MCF 10A (cell line): ENCODE results near the gene TMEM168. TPM values are rescaled to one million over a fixed set of nuclear protein-coding genes. Genes with fewer than 3 reads are reported as not detected.
"Not testable (repeated sequence)": the region's sequence is repeated elsewhere in the genome, so short reads cannot be mapped to it uniquely, and the experiment has no call there.

ENCODE experiments used
- BruUV-seq: library from RNA; stranded (reverse); fragments of 400-500 nt; replicated peaks from 2 replicates; lab custom pipeline; 2021; lab: Mats Ljungman, UMichigan
- CTCF ChIA-PET: fragments of 300-600 bp; sonication (Branson Sonifier 250); formaldehyde crosslinking; extraction: SDS; loops from one replicate; lab custom pipeline; 2021; ENCODE audit warnings: antibody characterized with exemption, inconsistent platforms; lab: Yijun Ruan, JAX
- POLR2A ChIA-PET: fragments of 300-600, 350-650 bp; sonication (Branson Sonifier 250); formaldehyde crosslinking; extraction: SDS; loops from one replicate; lab custom pipeline; 2020; ENCODE audit warnings: antibody characterized with exemption, inconsistent platforms; lab: Yijun Ruan, JAX
- DNase-seq: peaks from one replicate; pipeline ENCODE4 v3.0.0-alpha.2; 2018; ENCODE audit not compliant: unreplicated experiment
- H3K27ac Mint-ChIP-seq: one replicate; pipeline ENCODE4 v1.8.0; 2022; ENCODE audit warnings: mild to moderate bottlenecking, low read depth, mixed read lengths; ENCODE audit not compliant: unreplicated experiment
- H3K27me3 Mint-ChIP-seq: one replicate; pipeline ENCODE4 v1.8.0; 2022; ENCODE audit warnings: mixed read lengths; ENCODE audit not compliant: insufficient read depth, unreplicated experiment
- H3K36me3 Mint-ChIP-seq: one replicate; pipeline ENCODE4 v1.8.0; 2022; ENCODE audit warnings: mild to moderate bottlenecking, moderate library complexity, mixed read lengths; ENCODE audit not compliant: insufficient read depth, unreplicated experiment
- H3K4me1 Mint-ChIP-seq: one replicate; pipeline ENCODE4 v1.8.0; 2022; ENCODE audit warnings: mixed read lengths; ENCODE audit not compliant: insufficient read depth, unreplicated experiment
- H3K4me3 Mint-ChIP-seq: one replicate; pipeline ENCODE4 v1.8.0; 2022; ENCODE audit warnings: mild to moderate bottlenecking, moderate library complexity, mixed read lengths; ENCODE audit not compliant: unreplicated experiment
- H3K9me3 Mint-ChIP-seq: one replicate; pipeline ENCODE4 v1.8.0; 2022; ENCODE audit warnings: mixed read lengths; ENCODE audit not compliant: unreplicated experiment
- CTCF ChIP-seq: fragments of 200-600 bp; IDR thresholded peaks from one replicate; pipeline ENCODE4 v1.8.0; 2022; ENCODE audit warnings: antibody characterized with exemption, mild to moderate bottlenecking; ENCODE audit not compliant: unreplicated experiment
- intact Hi-C: fragments of 100-400 bp; cut with micrococcal nuclease; formaldehyde crosslinking; loops from 2 replicates; pipeline ENCODE4 v1.14.1; 2022
- total RNA-seq: library from RNA; stranded (reverse); gene quantifications from 2 replicates; pipeline ENCODE4 v1.2.3, GENCODE V29; 2022

TMEM168 gene
- total RNA-seq, 1 experiment from 2014 or later: 32.5 TPM

- intact Hi-C loops: no loop called here
- ChIA-PET CTCF (interaction anchor here (0.6 kb wide), 2 partner anchors 71 to 78 kb away, joined by 3 read pairs; no protein-coding TSS in a partner anchor), POLR2A (no interaction called here)
- TF ChIP-seq CTCF: no peak
- H3K36me3 Mint-ChIP-seq: no peaks in the 10 kb centered on the region
- no peaks in the 10 kb centered on the region for H3K9me3 Mint-ChIP-seq
- DNase-seq: no peak
- no TSS peak for BruUV-seq
- no peaks in the 10 kb centered on the region for H3K4me1 Mint-ChIP-seq
- H3K4me3 Mint-ChIP-seq: no peak overlapping the region
- H3K27ac Mint-ChIP-seq: no peak overlapping the region
- no peaks in the 10 kb centered on the region for H3K27me3 Mint-ChIP-seq
These were observed 12.2 kb upstream of the TMEM168 start for GRCh38 chr7:112802406-112802805.

- BruUV-seq: no TSS peak
- no peak overlapping the region for H3K27ac Mint-ChIP-seq
- no peak for DNase-seq
- H3K9me3 Mint-ChIP-seq: no peaks in the 10 kb centered on the region
- CTCF ChIA-PET: no interaction called here
- intact Hi-C loops: no loop called here
- no peaks in the 10 kb centered on the region for H3K36me3 Mint-ChIP-seq
- no peak overlapping the region for H3K4me3 Mint-ChIP-seq
- H3K27me3 Mint-ChIP-seq: no peaks in the 10 kb centered on the region
- H3K4me1 Mint-ChIP-seq: no peaks in the 10 kb centered on the region
- no peak for TF ChIP-seq CTCF
- POLR2A ChIA-PET: no interaction called here
These were observed 10.3 kb upstream of the TMEM168 start for GRCh38 chr7:112800486-112800885.

GRCh38 chr7:112799448-112800120 is 9.4 kb upstream of the TMEM168 start:
- ChIA-PET CTCF (interaction anchor here (1.0 to 1.2 kb wide), 2 partner anchors 9 to 70 kb away, joined by 3 read pairs; partner anchors contain the start of gene TMEM168), POLR2A (interaction anchor here (0.9 to 2.3 kb wide), 3 partner anchors 10 to 20 kb away, joined by 3 to 9 read pairs (median 3); partner anchors contain the start of gene TMEM168)
- H3K27me3 Mint-ChIP-seq: no peaks in the 10 kb centered on the region
- intact Hi-C loops: no loop called here
- no TSS peak for BruUV-seq
- H3K4me1 Mint-ChIP-seq: no peaks in the 10 kb centered on the region
- DNase-seq: no peak
- no peaks in the 10 kb centered on the region for H3K36me3 Mint-ChIP-seq
- no peak for TF ChIP-seq CTCF
- no peaks in the 10 kb centered on the region for H3K9me3 Mint-ChIP-seq
- H3K4me3 Mint-ChIP-seq: no peak overlapping the region
- no peak overlapping the region for H3K27ac Mint-ChIP-seq

GRCh38 chr7:112798274-112799159 is 8.3 kb upstream of the TMEM168 start:
- DNase-seq: no peak
- Mint-ChIP-seq H3K27ac (no peak overlapping the region), H3K4me1 (peaks cover 6% of the 10 kb centered on the region), H3K9me3 (no peaks in the 10 kb centered on the region), H3K36me3 (no peaks in the 10 kb centered on the region), H3K4me3 (no peak overlapping the region), H3K27me3 (no peaks in the 10 kb centered on the region)
- TF ChIP-seq CTCF: no peak
- ChIA-PET POLR2A (interaction anchor here (0.8 to 2.3 kb wide), 4 partner anchors 8 to 21 kb away, joined by 3 to 9 read pairs (median 3); partner anchors contain the start of gene TMEM168), CTCF (interaction anchor here (0.6 to 1.2 kb wide), 2 partner anchors 12 to 71 kb away, joined by 3 read pairs; no protein-coding TSS in a partner anchor)
- intact Hi-C loops: no loop called here
- no TSS peak for BruUV-seq

GRCh38 chr7:112796552-112796951 is 6.4 kb upstream of the TMEM168 start:
- POLR2A ChIA-PET, H3K27me3 Mint-ChIP-seq: not testable (repeated sequence)
- peaks cover 11% of the 10 kb centered on the region for H3K4me1 Mint-ChIP-seq

More at GRCh38 chr7:112796552-112796951, 6.4 kb upstream of the TMEM168 start:
- H3K9me3 Mint-ChIP-seq, H3K27ac Mint-ChIP-seq, H3K4me3 Mint-ChIP-seq, CTCF ChIA-PET, intact Hi-C loops, H3K36me3 Mint-ChIP-seq, DNase-seq, BruUV-seq: not testable (repeated sequence)
